Pancreas (tissue), 10 donors: Measurements from ENCODE around the gene UNG. TPM values are rescaled to one million over a fixed set of nuclear protein-coding genes. Genes with fewer than 3 reads are reported as not detected.

Experiments
- ATAC-seq, 4 donors: fragments of 200-7000 bp; cut with Tn5 transposase; one replicate each; pipeline versions ENCODE4 v1.8.0 to v1.9.1; 2020; ENCODE audit warnings: mild to moderate bottlenecking in 4 of 4, moderate library complexity in 4 of 4
- DNase-seq, 6 donors: peaks; one replicate each; pipeline ENCODE4 v3.0.0-alpha.2; 2020
- FAIRE-seq: peaks from 2 replicates; lab custom pipeline; 2012; peaks lifted over from hg19 to GRCh38; lab: Jason Lieb, UNC
- H3K27ac ChIP-seq, 4 donors: fragments of 200-600 bp; sonication (generic); 1 replicate in 3 of 4; 2 replicates in 1 of 4; pipeline versions ENCODE4 v1.5.0 to v1.8.0; 2020
- H3K27me3 ChIP-seq, 4 donors: fragments of 200-600 bp; one replicate each; pipeline ENCODE4 v1.8.0; 2021
- H3K36me3 ChIP-seq, 3 donors: fragments of 200-600 bp; sonication (generic) in 1 of 3; one replicate each; pipeline versions ENCODE4 v1.5.0 to v1.8.0; 2020 to 2021
- H3K4me1 ChIP-seq, 3 donors: fragments of 200-600 bp; one replicate each; pipeline ENCODE4 v1.8.0; 2021
- H3K4me3 ChIP-seq, 4 donors: fragments of 200-600 bp; sonication (generic) in 2 of 4; one replicate each; pipeline versions ENCODE4 v1.5.0 to v1.8.0; 2020 to 2021
- H3K9me3 ChIP-seq, 4 donors: fragments of 200-600 bp; one replicate each; pipeline ENCODE4 v1.8.0; 2021
- WGBS, 2 donors: extraction: QIAGEN DNeasy Blood & Tissue Kit; methylation state at CpG; one replicate each; pipeline ENCODE4 v1.1.7; 2013; 5-methylcytosine and 5-hydroxymethylcytosine counted together
- intact Hi-C, 3 donors: fragments of 100-400 bp; cut with DNase I; formaldehyde crosslinking; loops; one replicate each; pipeline versions ENCODE4 v1.11.1 to v1.14.2; 2022
- polyA plus RNA-seq, 2 donors: library from polyadenylated mRNA; stranded (reverse); fragments of 200-250 nt; gene quantifications; one replicate each; pipeline ENCODE4 v1.2.3, GENCODE V29; 2013
- total RNA-seq, 6 donors: library from RNA; stranded (reverse); fragmentation: NEBNext Ultra II Directional in 4 of 6; extraction: Animal tissue kit (Norgen Biotek cat#: 25700) in 4 of 6; gene quantifications; one replicate each; pipeline versions ENCODE4 v1.2.1 to v1.2.4, GENCODE V29; 2021 to 2023
- TF ChIP-seq, protein P1 (sequence below), 4 donors: fragments of 200-600 bp; sonication (generic) in 3 of 4; IDR thresholded peaks; one replicate each; pipeline versions ENCODE4 v1.5.0 to v1.8.0; 2021; ENCODE audit warnings: antibody characterized with exemption in 4 of 4
- donor health status: healthy with polysubstance abuse.
- donor health status: DM: no; HTN: no; CAD: no; lungs with moderate emphysema.
- donor health status: DM: no; HTN: no; CAD: no.
- donor health status: control.
- donor health status: control.
- donor health status: Bipolar disorder and iron deficiency.
- donor health status: DM: yes; HTN: yes; CAD: no.
- donor health status: DM: no; HTN: no; CAD: no.
- donor health status: DM: no; HTN: no; CAD: no.
- donor health status: DM: yes; HTN: yes; CAD: no.

The UNG gene
- total and polyA plus RNA-seq, 8 donors, result 5.1 to 15.8 (median 8.3) TPM

DNA sequence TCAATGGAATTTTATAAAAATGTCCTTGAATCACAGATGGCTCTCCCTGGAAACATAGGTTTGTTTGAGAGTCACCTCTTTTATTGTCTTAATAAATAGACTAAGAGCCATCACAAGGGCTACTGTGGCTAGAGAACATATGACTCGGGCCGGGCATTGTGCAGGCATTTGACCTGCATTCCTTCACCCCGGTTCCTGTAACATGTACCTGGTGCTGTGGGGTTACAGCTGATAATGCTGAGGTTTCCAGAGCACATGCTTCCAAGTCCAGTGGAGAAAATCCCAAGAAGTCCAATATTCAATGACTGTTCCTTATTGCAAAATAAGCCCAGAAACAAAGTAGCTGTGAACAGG lies 18.0 kb downstream of the UNG start:
- ATAC-seq, result no peak
- Histone ChIP-seq H3K9me3 (no peaks in the 10 kb centered on the region), H3K4me1 (peaks cover 41 to 74% (median 70%) of the 10 kb centered on the region in 3 donors), H3K27me3 (no peaks in the 10 kb centered on the region), H3K27ac (peak overlapping the region; percentile 70 to 87 (median 86)), H3K4me3 (peak overlapping the region in 2 of 4 donors; percentile 19 to 24), H3K36me3 (no peaks in the 10 kb centered on the region)
- no peak for FAIRE-seq
- 14 to 15% methylated on average over 3 of the region's 3 CpGs for WGBS, 2 donors
- no peak for DNase-seq
- TF ChIP-seq, protein P1, sequence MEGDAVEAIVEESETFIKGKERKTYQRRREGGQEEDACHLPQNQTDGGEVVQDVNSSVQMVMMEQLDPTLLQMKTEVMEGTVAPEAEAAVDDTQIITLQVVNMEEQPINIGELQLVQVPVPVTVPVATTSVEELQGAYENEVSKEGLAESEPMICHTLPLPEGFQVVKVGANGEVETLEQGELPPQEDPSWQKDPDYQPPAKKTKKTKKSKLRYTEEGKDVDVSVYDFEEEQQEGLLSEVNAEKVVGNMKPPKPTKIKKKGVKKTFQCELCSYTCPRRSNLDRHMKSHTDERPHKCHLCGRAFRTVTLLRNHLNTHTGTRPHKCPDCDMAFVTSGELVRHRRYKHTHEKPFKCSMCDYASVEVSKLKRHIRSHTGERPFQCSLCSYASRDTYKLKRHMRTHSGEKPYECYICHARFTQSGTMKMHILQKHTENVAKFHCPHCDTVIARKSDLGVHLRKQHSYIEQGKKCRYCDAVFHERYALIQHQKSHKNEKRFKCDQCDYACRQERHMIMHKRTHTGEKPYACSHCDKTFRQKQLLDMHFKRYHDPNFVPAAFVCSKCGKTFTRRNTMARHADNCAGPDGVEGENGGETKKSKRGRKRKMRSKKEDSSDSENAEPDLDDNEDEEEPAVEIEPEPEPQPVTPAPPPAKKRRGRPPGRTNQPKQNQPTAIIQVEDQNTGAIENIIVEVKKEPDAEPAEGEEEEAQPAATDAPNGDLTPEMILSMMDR (IDR thresholded peaks at IDR 0.05), result no peak
- intact Hi-C loops, result no loop called here

DNA sequence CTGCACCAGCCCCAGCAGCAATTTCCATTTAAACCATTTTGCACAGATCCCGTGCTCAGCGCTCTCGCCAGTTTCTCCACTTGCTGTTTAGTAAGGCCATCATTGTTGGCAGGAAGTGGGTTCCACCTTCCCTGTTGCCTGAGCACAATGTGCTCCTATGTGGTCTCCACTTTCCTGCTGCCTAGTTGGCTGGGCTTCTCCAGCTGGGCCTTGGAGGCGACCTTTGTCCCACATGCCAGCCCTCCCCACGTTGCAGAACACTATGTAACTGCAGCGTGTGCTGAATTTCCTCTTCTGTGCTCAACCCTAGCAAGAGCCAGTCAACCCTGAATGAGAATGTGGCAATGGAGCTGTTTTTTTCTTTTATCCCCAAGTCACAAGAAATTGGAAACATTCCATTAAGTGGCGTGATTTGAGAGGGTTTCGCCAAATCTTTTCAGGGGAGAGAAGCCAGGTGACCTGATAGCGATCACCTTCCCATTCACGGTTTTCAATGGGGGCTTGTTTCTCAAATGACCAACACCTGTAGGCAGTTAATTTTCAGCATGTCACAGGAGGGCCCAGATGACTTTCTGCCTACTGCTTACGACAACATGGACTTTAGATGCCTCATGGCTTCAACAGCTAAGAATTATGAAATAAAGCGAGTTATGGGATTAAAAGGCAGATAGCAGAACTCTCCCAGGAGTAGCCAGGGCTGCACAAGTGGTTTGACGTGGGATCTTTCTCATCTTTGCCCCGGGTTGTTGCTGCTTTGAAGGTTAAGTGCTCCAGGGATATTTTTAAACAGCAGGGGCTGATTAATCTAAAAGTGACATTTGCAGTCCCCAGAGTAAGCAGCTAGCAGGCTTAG lies 18.6 kb downstream of the UNG start, which contains the start of gene ACACB:
ACACB (plus strand) TSS at position 830 of the 853 bp plus-strand sequence. CDS start 22,819 bp downstream, outside the sequence.
- intact Hi-C loops, result no loop called here
- 7 to 8% methylated on average over 14 of the region's 14 CpGs for WGBS, 2 donors
- H3K27ac ChIP-seq, result peak within 1 kb of the TSS; percentile 70 to 87 (median 86)
- DNase-seq (peak; percentile 70 to 89 (median 84)), FAIRE-seq (no peak), ATAC-seq (peak; percentile 65 to 77 (median 69))
- peak within 1 kb of the TSS in 2 of 4 donors; percentile 19 to 24 for H3K4me3 ChIP-seq
- TF ChIP-seq, protein P1 (IDR thresholded peaks at IDR 0.05), result no peak
- H3K36me3 ChIP-seq, result no peaks in the 10 kb centered on the region
- no peaks in the 10 kb centered on the region for H3K9me3 ChIP-seq
- H3K4me1 ChIP-seq, result peaks cover 41 to 71% (median 70%) of the 10 kb centered on the region in 3 donors
- no peaks in the 10 kb centered on the region for H3K27me3 ChIP-seq

DNA sequence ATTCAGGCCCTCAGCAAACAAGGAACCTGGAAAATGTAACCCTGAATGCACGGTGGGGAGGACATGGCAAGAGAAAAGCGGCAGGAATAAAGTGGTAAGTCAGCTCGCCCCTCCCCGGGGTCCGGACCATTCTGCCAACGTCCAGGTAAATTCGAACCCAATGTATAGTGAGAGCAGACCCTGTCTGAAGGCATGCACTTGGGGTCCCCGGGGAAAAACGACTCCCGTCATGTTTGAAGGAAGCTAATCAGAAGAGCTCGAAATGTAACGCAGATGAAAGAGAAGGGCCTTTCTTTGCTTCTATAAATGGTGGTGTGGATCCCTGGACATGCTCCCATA lies 19.2 kb downstream of the UNG start:
- 16 to 17% methylated on average over 12 of the region's 12 CpGs for WGBS, 2 donors
- no peak for FAIRE-seq
- intact Hi-C loops, result no loop called here
- no peak for ATAC-seq
- Histone ChIP-seq H3K4me1 (peaks cover 41 to 71% (median 70%) of the 10 kb centered on the region in 3 donors), H3K4me3 (peak overlapping the region in 2 of 4 donors; percentile 2 to 24), H3K36me3 (no peaks in the 10 kb centered on the region), H3K27ac (peak overlapping the region; percentile 70 to 87 (median 86)), H3K27me3 (no peaks in the 10 kb centered on the region), H3K9me3 (no peaks in the 10 kb centered on the region)
- TF ChIP-seq, protein P1 (IDR thresholded peaks at IDR 0.05), result no peak
- DNase-seq, result no peak

DNA sequence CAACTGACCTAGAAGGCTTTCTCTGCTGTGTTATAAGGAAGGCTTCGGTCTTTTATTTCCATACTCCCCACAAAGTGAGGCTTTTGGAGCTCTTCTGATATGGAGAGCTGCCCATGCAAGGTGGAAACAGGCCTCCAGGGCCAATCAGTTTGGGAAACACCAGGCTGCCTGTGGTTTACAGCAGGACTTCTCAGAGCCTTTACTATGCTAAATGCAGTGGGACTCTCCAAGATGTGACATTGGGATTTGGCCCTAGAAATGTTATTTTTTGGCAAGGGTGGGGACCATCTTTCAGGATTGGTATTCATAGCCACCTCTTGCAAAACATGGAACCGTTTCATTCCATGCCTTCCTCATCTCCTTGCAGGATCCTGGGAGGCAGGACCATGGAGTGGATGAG lies 22.7 kb downstream of the UNG start:
- WGBS, 2 donors, result 44 to 45% methylated on average over 2 of the region's 2 CpGs
- TF ChIP-seq, protein P1 (IDR thresholded peaks at IDR 0.05), result no peak
- H3K9me3 ChIP-seq, result no peaks in the 10 kb centered on the region
- no peak overlapping the region for H3K27ac ChIP-seq
- FAIRE-seq (no peak), ATAC-seq (no peak), DNase-seq (peak in 1 of 6 donors; percentile 27)
- H3K4me1 ChIP-seq, result peaks cover 21 to 46% (median 41%) of the 10 kb centered on the region in 3 donors
- intact Hi-C loops, result no loop called here
- H3K27me3 ChIP-seq, result no peaks in the 10 kb centered on the region
- no peak overlapping the region for H3K4me3 ChIP-seq
- H3K36me3 ChIP-seq, result no peaks in the 10 kb centered on the region

DNA sequence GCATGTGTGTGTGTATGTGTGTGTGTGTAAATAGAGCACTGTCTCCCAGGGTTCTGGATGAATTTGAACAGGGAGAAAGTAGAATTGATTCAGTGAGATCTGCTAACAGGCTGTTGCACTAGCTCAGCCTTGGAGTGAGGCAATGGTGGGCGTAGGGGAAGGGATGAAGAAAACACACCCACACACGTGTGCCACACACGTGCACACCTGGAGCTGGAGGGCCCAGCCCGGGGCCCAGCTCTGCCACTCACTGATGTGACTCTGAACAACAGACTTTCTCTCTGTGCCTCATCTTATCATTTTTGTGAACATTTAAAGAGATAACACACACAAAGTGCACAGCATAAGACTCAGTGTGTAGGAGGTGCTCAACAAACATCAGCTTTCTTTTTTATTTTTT lies 23.2 kb downstream of the UNG start:
- no peak for FAIRE-seq
- TF ChIP-seq, protein P1 (IDR thresholded peaks at IDR 0.05), result no peak
- H3K4me1 ChIP-seq, result peaks cover 16 to 41% (median 37%) of the 10 kb centered on the region in 3 donors
- H3K27me3 ChIP-seq, result no peaks in the 10 kb centered on the region
- H3K36me3 ChIP-seq, result no peaks in the 10 kb centered on the region
- H3K27ac ChIP-seq, result no peak overlapping the region
- H3K9me3 ChIP-seq, result no peaks in the 10 kb centered on the region
- ATAC-seq, result no peak
- DNase-seq, result peak in 1 of 6 donors; percentile 30
- intact Hi-C loops, result no loop called here
- WGBS, 2 donors, result 52 to 77% methylated on average over 4 of the region's 4 CpGs
- H3K4me3 ChIP-seq, result no peak overlapping the region
